CD4-positive, alpha-beta memory T cell (primary cell): Measurements from ENCODE around the gene GRK6. TPM values are rescaled to one million over a fixed set of nuclear protein-coding genes. Genes with fewer than 3 reads are reported as not detected.

ENCODE experiments used
- CTCF ChIA-PET: fragments of 350-600 bp; sonication (Branson Sonifier 250); formaldehyde crosslinking; loops from one replicate; lab custom pipeline; 2021; ENCODE audit warnings: inconsistent platforms; ENCODE audit not compliant: partially characterized antibody; lab: Charles Lee
- POLR2A ChIA-PET: fragments of 350-600 bp; sonication (Branson Sonifier 250); formaldehyde crosslinking; loops from one replicate; lab custom pipeline; 2021; ENCODE audit not compliant: partially characterized antibody; lab: Charles Lee
- DNase-seq, 5 donors: peaks; one replicate each; pipeline versions ENCODE4 v3.0.0 to v3.0.0-alpha.2; 2020 to 2022; ENCODE audit warnings: mixed read lengths in 1 of 5
- H3K27ac ChIP-seq: one replicate; pipeline ENCODE4 v1.7.0; 2013; ENCODE audit warnings: low read depth, low read length
- H3K27me3 ChIP-seq: 2 replicates; pipeline ENCODE4 v1.7.0; 2013; ENCODE audit warnings: mild to moderate bottlenecking, low read length, moderate library complexity; ENCODE audit not compliant: insufficient read depth
- H3K36me3 ChIP-seq: 2 replicates; pipeline ENCODE4 v1.7.0; 2013; ENCODE audit warnings: mild to moderate bottlenecking, low read length, moderate library complexity; ENCODE audit not compliant: insufficient read depth
- H3K4me1 ChIP-seq: 2 replicates; pipeline ENCODE4 v1.7.0; 2013; ENCODE audit warnings: mild to moderate bottlenecking, low read length, moderate library complexity; ENCODE audit not compliant: insufficient read depth
- H3K4me3 ChIP-seq, 2 donors: one replicate each; pipeline ENCODE4 v1.7.0; 2013; ENCODE audit warnings: low read length in 2 of 2, mild to moderate bottlenecking in 1 of 2
- H3K9me3 ChIP-seq, 2 donors: one replicate each; pipeline ENCODE4 v1.7.0; 2013; ENCODE audit warnings: low read length in 2 of 2, control low read depth in 1 of 2; ENCODE audit not compliant: control insufficient read depth in 1 of 2
- H3K27ac Mint-ChIP-seq, 7 donors: one replicate each; pipeline ENCODE4 v1.8.0; 2020 to 2021; ENCODE audit warnings: mixed read lengths in 7 of 7, mild to moderate bottlenecking in 6 of 7, inconsistent platforms in 3 of 7, moderate library complexity in 3 of 7
- H3K27me3 Mint-ChIP-seq, 2 donors: one replicate each; pipeline ENCODE4 v1.8.0; 2020 to 2021; ENCODE audit warnings: mixed read lengths in 2 of 2
- H3K36me3 Mint-ChIP-seq, 2 donors: one replicate each; pipeline ENCODE4 v1.8.0; 2020 to 2021; ENCODE audit warnings: mixed read lengths in 2 of 2, inconsistent platforms in 1 of 2, mild to moderate bottlenecking in 1 of 2
- H3K4me1 Mint-ChIP-seq, 4 donors: one replicate each; pipeline ENCODE4 v1.8.0; 2020 to 2021; ENCODE audit warnings: mixed read lengths in 4 of 4, mild to moderate bottlenecking in 1 of 4
- H3K4me3 Mint-ChIP-seq, 8 donors: one replicate each; pipeline ENCODE4 v1.8.0; 2020 to 2021; ENCODE audit warnings: mixed read lengths in 8 of 8, mild to moderate bottlenecking in 7 of 8, moderate library complexity in 6 of 8, inconsistent platforms in 3 of 8
- H3K9me3 Mint-ChIP-seq, 8 donors: one replicate each; pipeline ENCODE4 v1.8.0; 2020 to 2021; ENCODE audit warnings: mixed read lengths in 8 of 8, mild to moderate bottlenecking in 5 of 8, inconsistent platforms in 3 of 8, moderate library complexity in 1 of 8
- intact Hi-C: fragments of 100-400 bp; cut with micrococcal nuclease; formaldehyde crosslinking; loops from one replicate; pipeline ENCODE4 v1.15.1; 2023
- polyA plus RNA-seq, 2 donors: library from polyadenylated mRNA; unstranded; fragments of 300-500 nt; fragmentation: Illumina TruSeq; gene quantifications; one replicate each; pipeline ENCODE4 v1.2.3, GENCODE V29; 2021
- total RNA-seq, 2 experiments: library from RNA; stranded (reverse); gene quantifications; one replicate each; pipeline ENCODE4 v1.2.3, GENCODE V29; 2021

GRK6 gene
- total RNA-seq, result 100 to 1,000 TPM; 189 to 191 TPM
- 100 to 1,000 TPM in 1 of 2 donors, 10 to 100 TPM in 1; 72.4 to 203 TPM for polyA plus RNA-seq

DNA sequence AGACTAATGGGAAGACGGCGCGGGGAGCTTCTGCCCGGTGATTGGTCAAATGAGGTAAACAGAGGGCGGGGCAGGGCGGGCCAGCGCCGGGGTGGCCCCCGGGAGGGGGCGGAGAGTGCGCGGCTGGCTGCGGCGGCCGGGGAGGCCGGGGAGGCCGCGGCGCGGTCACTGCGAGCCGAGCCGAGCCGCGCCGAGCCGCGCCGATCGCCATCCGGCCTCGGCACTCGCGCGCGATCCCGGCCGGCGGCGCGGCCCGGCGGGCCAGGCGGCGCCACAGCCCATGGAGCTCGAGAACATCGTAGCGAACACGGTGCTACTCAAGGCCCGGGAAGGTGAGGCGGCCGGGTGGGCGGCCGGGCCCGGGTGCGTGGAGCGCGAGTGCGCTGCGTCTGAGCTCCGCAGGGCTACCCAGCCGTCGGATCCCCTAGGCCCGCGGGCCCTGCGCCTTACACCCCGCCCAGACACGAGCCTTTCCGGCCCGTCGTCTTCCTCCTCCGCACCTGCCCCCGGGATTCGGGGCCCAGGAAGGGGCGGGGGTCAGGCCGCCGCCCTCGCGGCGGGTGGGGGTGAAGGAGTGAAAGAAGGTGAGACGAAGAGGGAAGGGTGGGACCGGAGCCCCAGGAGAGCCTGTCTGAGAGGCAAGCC, at the start of gene GRK6:
TSS of gene GRK6 (plus strand) at position 111 of the 645 bp plus-strand sequence. CDS start at position 281, 170 bp downstream.
- intact Hi-C loops, result loop anchor here (1.0 kb wide), 7 partner anchors 8 to 71 kb away; partner anchors contain the start of genes PDLIM7, PRR7 and RGS14

GRCh38 chr5:177377851-177378776, 48.4 kb upstream of the GRK6 start:
- ChIA-PET POLR2A (interaction anchor here (0.6 to 2.5 kb wide), 12 partner anchors 7 to 78 kb away, joined by 3 to 18 read pairs (median 4); partner anchors contain the start of genes GRK6, PRR7 and RGS14), CTCF (interaction anchor here (0.8 to 3.0 kb wide), 10 partner anchors 8 to 79 kb away, joined by 3 to 30 read pairs (median 5); no protein-coding TSS in a partner anchor)
- no peak overlapping the region for H3K4me3 ChIP-seq
- peak overlapping the region in 5 of 7 donors; percentile 6 to 64 (median 55) for H3K27ac Mint-ChIP-seq
- peaks cover 0 to 9% of the 10 kb centered on the region in 2 donors for H3K36me3 Mint-ChIP-seq
- DNase-seq, result no peak
- no peak overlapping the region for H3K4me3 Mint-ChIP-seq
- peaks cover 5% of the 10 kb centered on the region for H3K36me3 ChIP-seq
- no peak overlapping the region for H3K27ac ChIP-seq
- H3K4me1 ChIP-seq, result peaks cover 41% of the 10 kb centered on the region
- H3K9me3 Mint-ChIP-seq, result no peaks in the 10 kb centered on the region
- H3K27me3 Mint-ChIP-seq, result no peaks in the 10 kb centered on the region
- H3K9me3 ChIP-seq, result no peaks in the 10 kb centered on the region
- peaks cover 20 to 62% (median 35%) of the 10 kb centered on the region in 4 donors for H3K4me1 Mint-ChIP-seq
- intact Hi-C loops, result no loop called here
- H3K27me3 ChIP-seq, result no peaks in the 10 kb centered on the region

More for the DNA sequence above, at the start of gene GRK6:
- Histone ChIP-seq H3K9me3 (no peaks in the 10 kb centered on the region), H3K4me1 (peaks cover 59% of the 10 kb centered on the region), H3K27me3 (no peaks in the 10 kb centered on the region), H3K4me3 (peak within 1 kb of the TSS; percentile 74 to 87), H3K27ac (peak within 1 kb of the TSS; percentile 87), H3K36me3 (peaks cover 17% of the 10 kb centered on the region)
- Mint-ChIP-seq H3K4me3 (peak within 1 kb of the TSS; percentile 89 to 97 (median 96)), H3K27ac (peak within 1 kb of the TSS; percentile 91 to 99 (median 99)), H3K9me3 (peaks cover 0 to 5% (median 0%) of the 10 kb centered on the region in 8 donors), H3K4me1 (peaks cover 36 to 72% (median 50%) of the 10 kb centered on the region in 4 donors), H3K36me3 (peaks cover 17 to 35% of the 10 kb centered on the region in 2 donors), H3K27me3 (no peaks in the 10 kb centered on the region)
- ChIA-PET CTCF (interaction anchor here (1.7 to 14.2 kb wide), 5 partner anchors 10 to 37 kb away, joined by 6 to 307 read pairs (median 108); partner anchors contain the start of genes F12, PFN3 and PRR7), POLR2A (interaction anchor here (0.5 to 14.3 kb wide), 22 partner anchors 6 to 889 kb away, joined by 3 to 1171 read pairs (median 6); partner anchors contain the start of genes F12, LMAN2, PDLIM7 and PRR7)
- DNase-seq, result peak; percentile 73 to 79 (median 77)

- Mint-ChIP-seq H3K27me3 (no peaks in the 10 kb centered on the region), H3K4me3 (peak overlapping the region in 4 of 8 donors; percentile 7 to 69 (median 56)), H3K4me1 (peaks cover 15 to 54% (median 29%) of the 10 kb centered on the region in 4 donors), H3K36me3 (peaks cover 0 to 5% of the 10 kb centered on the region in 2 donors), H3K27ac (peak overlapping the region; percentile 2 to 87 (median 68)), H3K9me3 (peaks cover 0 to 1% (median 0%) of the 10 kb centered on the region in 8 donors)
- POLR2A ChIA-PET, result interaction anchor here (0.9 to 2.5 kb wide), 13 partner anchors 8 to 77 kb away, joined by 3 to 18 read pairs (median 4); partner anchors contain the start of genes GRK6, PRR7 and RGS14
- Histone ChIP-seq H3K9me3 (no peaks in the 10 kb centered on the region), H3K4me3 (no peak overlapping the region), H3K4me1 (peaks cover 30% of the 10 kb centered on the region), H3K27me3 (no peaks in the 10 kb centered on the region), H3K27ac (no peak overlapping the region), H3K36me3 (no peaks in the 10 kb centered on the region)
- peak in 1 of 5 donors; percentile 42 for DNase-seq
- CTCF ChIA-PET, result interaction anchor here (0.8 to 3.0 kb wide), 12 partner anchors 10 to 78 kb away, joined by 3 to 30 read pairs (median 4); no protein-coding TSS in a partner anchor
- intact Hi-C loops, result loop anchor here (1.0 kb wide), 1 partner anchor 10 kb away; no protein-coding TSS in a partner anchor
Observed at GRCh38 chr5:177378884-177379883, 47.3 kb upstream of the GRK6 start.

- Histone ChIP-seq H3K9me3 (no peaks in the 10 kb centered on the region), H3K4me3 (no peak overlapping the region), H3K36me3 (no peaks in the 10 kb centered on the region), H3K27ac (no peak overlapping the region), H3K27me3 (no peaks in the 10 kb centered on the region), H3K4me1 (peaks cover 25% of the 10 kb centered on the region)
- Mint-ChIP-seq H3K27me3 (no peaks in the 10 kb centered on the region), H3K27ac (no peak overlapping the region), H3K4me3 (no peak overlapping the region), H3K9me3 (peaks cover 0 to 1% (median 0%) of the 10 kb centered on the region in 8 donors), H3K36me3 (no peaks in the 10 kb centered on the region), H3K4me1 (peaks cover 11 to 51% (median 24%) of the 10 kb centered on the region in 4 donors)
- ChIA-PET CTCF (interaction anchor here (0.8 kb wide), 2 partner anchors 10 to 13 kb away, joined by 3 to 4 read pairs; no protein-coding TSS in a partner anchor), POLR2A (interaction anchor here (1.5 to 2.1 kb wide), 2 partner anchors 45 to 65 kb away, joined by 4 to 5 read pairs; partner anchors contain the start of gene GRK6)
- intact Hi-C loops, result no loop called here
- no peak for DNase-seq
Observed at GRCh38 chr5:177380805-177381126, 45.7 kb upstream of the GRK6 start.

DNA sequence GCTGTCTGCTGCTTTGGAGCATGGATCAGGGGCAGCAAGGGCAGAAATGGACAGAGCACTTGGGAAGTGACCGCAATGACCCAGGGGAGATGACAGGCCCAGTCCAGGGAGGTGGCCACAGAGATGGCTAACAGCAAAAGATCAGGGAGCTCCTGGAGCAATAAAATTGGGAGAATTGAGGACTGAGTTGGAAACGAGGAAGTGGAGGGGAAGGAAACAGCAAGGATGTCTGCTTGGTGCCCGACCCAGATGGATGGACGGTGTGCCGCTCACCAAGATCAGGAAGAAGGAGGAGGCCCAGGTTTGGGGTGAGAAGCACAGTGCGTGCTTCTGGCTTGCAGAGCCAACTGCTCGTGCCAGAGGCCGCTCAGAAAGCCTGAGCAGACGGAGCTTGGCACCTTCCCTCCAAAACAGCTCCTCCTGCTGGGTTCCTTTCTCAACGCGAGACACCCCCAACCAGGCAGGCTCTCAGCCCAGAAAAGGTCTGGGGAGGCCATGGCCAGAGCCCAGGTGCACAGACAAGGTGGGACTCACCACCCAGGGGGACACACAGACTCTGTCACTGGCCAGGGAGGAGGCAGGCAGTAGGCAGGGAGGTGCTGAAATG, 44.0 kb upstream of the GRK6 start:
- POLR2A ChIA-PET, result interaction anchor here (1.3 to 2.3 kb wide), 2 partner anchors 10 to 20 kb away, joined by 4 to 14 read pairs; no protein-coding TSS in a partner anchor
- H3K36me3 ChIP-seq, result no peaks in the 10 kb centered on the region
- CTCF ChIA-PET, result interaction anchor here (0.9 to 9.6 kb wide), 9 partner anchors 8 to 119 kb away, joined by 3 to 295 read pairs (median 5); partner anchors contain the start of gene PFN3
- Mint-ChIP-seq H3K4me3 (no peak overlapping the region), H3K9me3 (peaks cover 0 to 1% (median 0%) of the 10 kb centered on the region in 8 donors), H3K27me3 (no peaks in the 10 kb centered on the region), H3K27ac (peak overlapping the region in 3 of 7 donors; percentile 42 to 90 (median 76)), H3K36me3 (no peaks in the 10 kb centered on the region), H3K4me1 (peaks cover 11 to 58% (median 20%) of the 10 kb centered on the region in 4 donors)
- no peak overlapping the region for H3K4me3 ChIP-seq
- intact Hi-C loops, result no loop called here
- H3K4me1 ChIP-seq, result peaks cover 28% of the 10 kb centered on the region
- no peaks in the 10 kb centered on the region for H3K27me3 ChIP-seq
- H3K27ac ChIP-seq, result no peak overlapping the region
- DNase-seq, result peak in 1 of 5 donors; percentile 23
- H3K9me3 ChIP-seq, result no peaks in the 10 kb centered on the region
